Stimulated activated CD8-positive, alpha-beta memory T cell treated with anti-CD3 and anti-CD28 coated beads, Interleukin-7, amount 100 ng/mL, for 24 hours (primary cell): Measurements from ENCODE around the gene HOXA11.

Source experiments
- DNase-seq: peaks from one replicate; pipeline ENCODE4 v3.0.0-alpha.2; 2020; ENCODE audit warnings: low read depth

Gene HOXA11

GRCh38 chr7:27185013-27185853 is at the start of gene HOXA11:
Gene HOXA11, minus strand, starts transcription at chr7:27185232. Its CDS starts 88 bp downstream, at chr7:27185144.
- no peak for DNase-seq

GRCh38 chr7:27229448-27229847 is 44.4 kb upstream of the HOXA11 start:
- DNase-seq = no peak

DNA sequence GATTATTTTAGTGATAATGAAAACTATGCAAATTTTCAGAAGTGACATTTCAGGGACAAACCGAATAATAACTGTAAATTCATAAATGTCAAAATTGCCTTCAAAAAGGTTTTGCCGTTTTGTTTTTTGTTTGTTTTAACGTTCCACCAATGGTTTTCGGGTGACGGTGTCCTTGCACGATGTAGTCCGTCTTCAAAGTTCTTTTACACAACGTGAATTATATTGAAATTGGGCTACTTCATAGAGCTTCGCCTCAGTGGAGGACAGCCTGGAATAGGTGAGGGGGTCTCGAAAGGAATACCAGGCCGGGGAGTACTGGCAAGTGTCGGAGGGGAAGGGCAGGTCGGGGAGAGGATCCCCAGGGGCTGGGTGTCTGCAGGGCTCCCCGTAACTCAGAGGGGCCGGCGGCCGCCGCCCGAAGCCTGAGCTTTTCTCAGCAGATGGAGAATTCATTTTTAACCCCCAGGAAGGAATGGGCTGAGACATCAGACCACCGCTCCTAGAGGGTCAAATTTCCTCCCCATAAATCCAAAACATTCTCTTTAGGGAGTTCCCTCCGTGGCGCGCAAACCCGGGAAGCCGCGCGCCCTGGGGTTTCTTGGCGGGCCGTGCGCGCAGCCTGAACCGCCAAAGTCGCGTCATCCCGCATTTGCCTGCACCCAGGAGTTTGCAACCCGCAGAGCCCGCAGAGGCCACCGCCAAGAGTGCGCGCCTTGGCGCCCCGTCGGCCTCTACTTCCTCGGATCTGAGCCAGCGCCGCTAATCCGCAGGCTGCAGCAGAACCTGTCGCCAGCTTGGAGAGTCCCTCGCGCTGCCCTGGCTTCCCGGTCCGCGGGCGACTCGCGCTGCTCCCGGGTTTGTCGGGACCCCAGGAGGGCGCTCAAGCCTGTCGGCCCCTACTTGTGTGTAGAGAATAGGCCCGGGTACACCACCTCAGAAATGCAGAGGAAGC is 40.2 kb upstream of the HOXA11 start:
- no peak for DNase-seq

GRCh38 chr7:27223941-27224575 is 39.0 kb upstream of the HOXA11 start:
- DNase-seq = no peak

DNA sequence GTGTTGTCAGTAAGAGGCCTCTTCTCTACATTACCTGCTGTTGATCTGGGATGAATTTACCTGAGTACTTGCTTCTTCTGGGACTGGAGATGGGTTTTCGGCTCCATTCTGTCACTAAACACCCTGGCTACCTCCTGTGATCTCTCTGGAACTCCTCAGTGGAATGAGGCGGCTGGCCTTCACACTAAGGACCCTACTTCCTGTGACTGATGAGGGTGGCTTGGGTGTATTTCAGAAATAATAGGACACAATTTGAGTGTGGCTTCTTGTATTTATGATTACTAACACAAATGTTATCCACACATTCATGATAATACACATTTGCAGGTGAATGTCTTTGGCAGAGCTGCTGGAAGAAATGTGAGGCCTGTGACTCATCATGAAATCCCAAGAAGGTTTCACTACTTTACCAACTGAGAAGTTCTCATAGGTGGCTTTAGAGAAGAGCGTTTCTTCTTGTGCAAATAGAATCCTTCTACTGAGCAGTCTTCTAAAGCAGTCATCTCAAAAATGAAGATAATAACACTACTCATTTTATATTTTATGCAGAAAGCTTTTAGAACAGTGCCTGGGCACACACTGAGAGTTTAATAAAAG is 36.3 kb upstream of the HOXA11 start:
- no peak for DNase-seq

GRCh38 chr7:27220440-27220955 is 35.5 kb upstream of the HOXA11 start:
- DNase-seq = no peak

- DNase-seq = no peak
Observed at GRCh38 chr7:27219821-27220220, 34.8 kb upstream of the HOXA11 start.

GRCh38 chr7:27217951-27218350 is 32.9 kb upstream of the HOXA11 start:
- DNase-seq = no peak

GRCh38 chr7:27215356-27215755 is 30.3 kb upstream of the HOXA11 start:
- DNase-seq = no peak

- no peak for DNase-seq
Observed at GRCh38 chr7:27214239-27214950, 29.4 kb upstream of the HOXA11 start.

- DNase-seq = no peak
Observed at GRCh38 chr7:27213433-27214238, 28.6 kb upstream of the HOXA11 start.

DNA sequence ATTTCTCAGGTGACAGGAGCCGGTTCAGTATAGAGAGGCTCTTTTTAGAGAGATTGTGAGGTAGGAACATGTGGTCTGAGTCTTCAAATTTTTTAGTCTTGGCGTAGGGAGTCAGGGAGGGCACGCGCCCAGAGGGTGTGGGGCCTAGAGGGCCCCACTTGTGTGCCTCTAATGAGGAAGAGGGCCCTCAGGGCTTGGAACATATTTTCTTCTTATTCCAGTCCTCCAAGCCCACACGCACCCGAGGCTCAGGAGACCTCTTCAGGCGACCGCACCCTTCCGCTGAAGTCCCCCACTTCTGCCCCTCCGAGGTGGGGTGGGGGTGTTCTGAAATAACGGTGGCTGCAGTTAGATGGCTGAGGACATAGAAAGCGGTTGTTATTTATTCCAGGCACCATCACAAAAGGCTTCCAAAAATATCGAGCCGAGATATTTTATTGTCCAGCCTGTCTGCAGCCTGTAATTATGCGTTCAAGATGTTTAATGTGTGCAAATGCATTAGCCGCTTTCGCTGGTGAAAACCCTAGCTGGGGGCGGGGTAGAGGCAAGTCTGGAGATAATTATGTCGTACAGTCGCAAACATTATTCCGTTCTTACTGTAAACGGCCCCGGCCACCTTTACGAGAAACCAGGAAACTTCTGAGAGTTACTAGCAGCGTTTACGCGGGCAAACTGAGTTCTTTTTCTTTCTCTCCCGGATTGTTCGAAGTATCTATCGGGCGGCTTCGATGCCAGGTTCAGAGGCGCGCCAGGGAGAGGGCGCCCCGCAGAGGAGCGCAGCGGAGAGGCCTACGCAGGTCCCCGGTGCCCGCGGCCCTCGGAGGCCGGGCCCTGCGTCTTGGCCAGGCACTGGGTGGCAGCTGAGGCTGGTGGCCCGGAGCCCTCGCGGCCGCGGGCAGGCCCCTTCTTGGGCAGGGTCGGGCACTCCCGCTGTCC is 27.7 kb upstream of the HOXA11 start:
- no peak for DNase-seq

GRCh38 chr7:27211764-27212204 is 26.8 kb upstream of the HOXA11 start:
- no peak for DNase-seq

DNA sequence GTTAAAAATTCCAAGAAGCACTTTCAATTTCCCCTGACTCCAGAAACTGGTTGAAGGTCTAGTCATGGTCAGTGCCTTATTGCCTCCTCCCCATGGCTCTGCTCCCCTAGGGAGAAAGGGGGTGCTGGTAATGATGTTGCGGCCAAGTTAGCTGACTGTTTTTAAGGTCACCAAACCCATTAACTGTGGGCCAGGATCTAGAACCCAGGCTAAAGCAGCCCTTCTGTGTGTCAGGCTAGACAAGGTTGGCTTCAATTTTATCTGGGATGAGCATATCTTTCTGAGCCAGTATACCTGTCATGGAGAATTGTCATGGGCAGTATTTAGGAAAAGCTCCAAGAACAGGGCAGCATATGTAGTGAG is 26.0 kb upstream of the HOXA11 start:
- DNase-seq = no peak

GRCh38 chr7:27210441-27211083 is 25.5 kb upstream of the HOXA11 start:
- no peak for DNase-seq

GRCh38 chr7:27209933-27210440 is 25.0 kb upstream of the HOXA11 start:
- no peak for DNase-seq

DNA sequence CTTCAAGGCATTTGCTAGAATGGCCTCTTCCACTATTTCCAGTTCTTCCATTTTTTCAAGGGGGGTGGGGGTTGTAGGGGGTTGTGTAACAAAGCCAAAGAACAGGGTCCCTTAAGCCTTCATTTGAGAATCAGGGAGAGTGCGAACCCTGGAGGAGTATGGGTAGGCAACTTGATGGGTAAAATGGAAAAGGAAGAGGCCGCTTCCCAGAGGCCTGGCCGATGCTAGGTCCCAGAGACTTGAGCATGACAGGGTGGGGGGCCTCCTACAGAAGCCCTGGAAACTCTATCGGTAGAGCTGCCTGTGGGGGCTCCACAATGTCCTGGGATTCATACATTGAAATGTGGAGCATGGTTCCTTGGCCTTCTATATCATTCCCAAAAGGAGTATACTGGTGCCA is 24.0 kb upstream of the HOXA11 start:
- DNase-seq = no peak

- no peak for DNase-seq
Observed at GRCh38 chr7:27207348-27207985, 22.4 kb upstream of the HOXA11 start.
